WTC11 (cell line): ENCODE measurements around the gene ESYT3. TPM values are rescaled to one million over a fixed set of nuclear protein-coding genes. Genes with fewer than 3 reads are reported as not detected.

Source experiments
- ATAC-seq: fragments of 200-7000 bp; cut with Tn5 transposase; 2 replicates; pipeline ENCODE4 v1.10.0; 2021; ENCODE audit warnings: mild to moderate bottlenecking, moderate library complexity
- CTCF ChIA-PET: fragments of 300-600 bp; sonication (Branson Sonifier 250); formaldehyde crosslinking; loops from one replicate; lab custom pipeline; 2021; ENCODE audit warnings: antibody characterized with exemption; lab: Charles Lee
- POLR2A ChIA-PET: fragments of 350-600 bp; sonication (Branson Sonifier 250); formaldehyde crosslinking; loops from one replicate; lab custom pipeline; 2021; ENCODE audit warnings: antibody characterized with exemption; lab: Charles Lee
- DNase-seq: peaks from one replicate; pipeline ENCODE4 v3.0.0; 2021; ENCODE audit warnings: low spot score
- H3K27ac Mint-ChIP-seq: 2 replicates; pipeline ENCODE4 v1.8.0; 2021; ENCODE audit warnings: mixed read lengths
- H3K27me3 Mint-ChIP-seq: 2 replicates; pipeline ENCODE4 v1.8.0; 2021; ENCODE audit warnings: low read depth, mild to moderate bottlenecking, moderate library complexity, mixed read lengths
- H3K36me3 Mint-ChIP-seq: 2 replicates; pipeline ENCODE4 v1.8.0; 2021; ENCODE audit warnings: mixed read lengths
- H3K4me1 Mint-ChIP-seq: 2 replicates; pipeline ENCODE4 v1.8.0; 2022; ENCODE audit warnings: mixed read lengths
- H3K4me3 Mint-ChIP-seq: 2 replicates; pipeline ENCODE4 v1.8.0; 2021; ENCODE audit warnings: mild to moderate bottlenecking, moderate library complexity, mixed read lengths
- H3K9me3 Mint-ChIP-seq: 2 replicates; pipeline ENCODE4 v1.8.0; 2021; ENCODE audit warnings: mixed read lengths
- ATF1 ChIP-seq: sonication (generic); formaldehyde crosslinking; IDR thresholded peaks from 2 replicates; pipeline ENCODE4 v1.8.1; 2023; ENCODE audit warnings: mild to moderate bottlenecking, moderate library complexity, missing genetic modification reagents
- CBFB ChIP-seq: sonication (generic); formaldehyde crosslinking; IDR thresholded peaks from 2 replicates; pipeline ENCODE4 v1.8.1; 2022; ENCODE audit warnings: mild to moderate bottlenecking, low read depth, missing genetic modification reagents
- EMX1 ChIP-seq: fragments of 250-450 bp; sonication (Bioruptor Pico); IDR thresholded peaks from 2 replicates; pipeline ENCODE4 v1.8.0; 2021; ENCODE audit warnings: mild to moderate bottlenecking
- ESRRA ChIP-seq: sonication (generic); formaldehyde crosslinking; IDR thresholded peaks from 2 replicates; pipeline ENCODE4 v1.8.1; 2022; ENCODE audit warnings: mild to moderate bottlenecking, missing genetic modification reagents, borderline replicate concordance
- GRHL2 ChIP-seq: fragments of 250-450 bp; sonication (Bioruptor Pico); IDR thresholded peaks from 2 replicates; pipeline ENCODE4 v1.8.0; 2022; ENCODE audit warnings: mild to moderate bottlenecking, moderate library complexity; ENCODE audit not compliant: insufficient replicate concordance, severe bottlenecking
- GTF2I ChIP-seq: fragments of 250-450 bp; sonication (Bioruptor Pico); conservative IDR thresholded peaks from 2 replicates; pipeline ENCODE4 v1.4.0; 2021; ENCODE audit warnings: mild to moderate bottlenecking
- HMGA2 ChIP-seq: fragments of 250-450 bp; sonication (Bioruptor Pico); IDR thresholded peaks from 2 replicates; pipeline ENCODE4 v1.4.0; 2021; ENCODE audit warnings: mild to moderate bottlenecking, moderate library complexity
- KAT7 ChIP-seq: sonication (generic); formaldehyde crosslinking; IDR thresholded peaks from 2 replicates; pipeline ENCODE4 v1.8.1; 2023; ENCODE audit warnings: missing genetic modification reagents, mild to moderate bottlenecking, borderline replicate concordance
- MYBL2 ChIP-seq: sonication (generic); formaldehyde crosslinking; IDR thresholded peaks from 2 replicates; pipeline ENCODE4 v1.8.1; 2023; ENCODE audit warnings: mild to moderate bottlenecking, moderate library complexity, missing genetic modification reagents
- ZNF219 ChIP-seq: sonication (generic); formaldehyde crosslinking; IDR thresholded peaks from 2 replicates; pipeline ENCODE4 v1.8.0; 2023; ENCODE audit warnings: missing genetic modification reagents, mild to moderate bottlenecking, borderline replicate concordance
- ZNF396 ChIP-seq: fragments of 250-450 bp; sonication (Bioruptor Pico); IDR thresholded peaks from 2 replicates; pipeline ENCODE4 v1.8.0; 2021; ENCODE audit warnings: mild to moderate bottlenecking, moderate library complexity, borderline replicate concordance
- total RNA-seq: library from RNA; stranded (reverse); gene quantifications from 3 replicates; pipeline ENCODE4 v1.2.3, GENCODE V29; 2021
- TF ChIP-seq, protein P1 (sequence below): fragments of 200-600 bp; IDR thresholded peaks from 2 replicates; pipeline ENCODE4 v1.8.0; 2022; ENCODE audit warnings: antibody characterized with exemption
- TF ChIP-seq, protein P2 (sequence below): sonication (generic); formaldehyde crosslinking; IDR thresholded peaks from 2 replicates; pipeline ENCODE4 v1.8.1; 2022; ENCODE audit warnings: low read depth, missing genetic modification reagents, borderline replicate concordance
- TF ChIP-seq, protein P3 (sequence below): sonication (generic); formaldehyde crosslinking; IDR thresholded peaks from 2 replicates; pipeline ENCODE4 v1.8.0; 2023; ENCODE audit warnings: missing genetic modification reagents
- TF ChIP-seq, protein P4 (sequence below): sonication (generic); formaldehyde crosslinking; IDR thresholded peaks from 2 replicates; pipeline ENCODE4 v1.8.1; 2023; ENCODE audit warnings: mild to moderate bottlenecking, missing genetic modification reagents, moderate library complexity
- TF ChIP-seq, protein P5 (sequence below): sonication (generic); formaldehyde crosslinking; IDR thresholded peaks from 2 replicates; pipeline ENCODE4 v1.8.0; 2022; ENCODE audit warnings: mild to moderate bottlenecking, missing genetic modification reagents
- TF ChIP-seq, protein P6 (sequence below): sonication (generic); formaldehyde crosslinking; IDR thresholded peaks from 2 replicates; pipeline ENCODE4 v1.8.1; 2022; ENCODE audit warnings: low read depth, mild to moderate bottlenecking, moderate library complexity, missing genetic modification reagents, borderline replicate concordance
- TF ChIP-seq, protein P7 (sequence below): sonication (generic); formaldehyde crosslinking; IDR thresholded peaks from 2 replicates; pipeline ENCODE4 v1.8.0; 2022; ENCODE audit warnings: missing genetic modification reagents

Gene ESYT3
- total RNA-seq, 1 experiment from 2014 or later = 6.4 TPM

DNA sequence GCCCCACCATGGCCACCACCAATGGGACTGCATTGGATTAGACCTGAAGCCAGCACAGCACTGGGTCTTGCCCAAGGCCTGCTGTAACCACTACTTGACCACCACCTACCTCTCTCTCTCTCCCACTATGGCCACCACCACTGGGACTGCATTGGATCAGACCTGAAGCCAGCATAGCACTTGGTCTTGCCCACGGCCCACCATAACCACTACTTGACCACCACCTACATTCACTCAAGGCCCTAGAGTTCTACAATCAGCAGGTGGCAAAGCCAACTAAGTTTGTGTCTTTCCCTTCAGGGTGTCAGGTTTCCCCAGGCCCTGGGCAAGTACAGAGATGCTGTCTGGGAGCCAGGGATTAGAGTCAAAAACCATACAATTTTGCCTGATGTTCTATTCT, 57.6 kb downstream of the ESYT3 start (continued):
- no peak for TF ChIP-seq ATF1

DNA sequence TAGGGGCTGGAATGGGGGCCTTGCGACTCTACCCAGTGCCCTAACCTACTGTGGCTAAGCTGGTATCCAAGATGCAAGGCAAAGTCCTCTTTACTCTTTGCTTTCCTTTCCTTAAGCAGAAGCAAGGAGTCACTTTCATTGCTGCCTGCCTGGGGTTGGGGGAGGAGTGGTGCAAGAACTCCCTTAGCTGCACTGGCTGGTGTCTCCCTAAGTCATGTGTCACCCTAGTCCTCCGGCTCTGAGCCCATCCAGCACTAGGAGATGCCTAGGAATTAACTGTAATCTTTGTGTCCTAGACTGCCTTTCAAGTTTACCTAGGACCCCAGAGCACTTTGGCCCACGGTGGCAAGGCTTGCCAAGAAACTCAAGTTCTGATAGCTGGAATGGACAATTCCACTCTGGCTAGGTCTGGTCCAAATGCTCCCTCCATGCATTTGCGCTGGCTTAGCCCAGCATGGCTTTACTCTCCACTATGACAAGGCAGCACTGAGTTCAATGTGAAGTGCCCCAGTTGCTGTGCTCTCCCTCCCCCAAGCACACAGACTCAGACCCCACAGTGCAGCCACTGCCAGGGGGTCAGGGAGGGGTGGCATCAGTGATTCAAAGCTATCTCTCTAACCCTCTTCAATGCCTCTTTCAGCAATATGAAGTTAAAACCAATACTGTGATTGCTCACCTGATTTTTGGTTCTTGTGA, 58.7 kb downstream of the ESYT3 start:
- CTCF ChIA-PET = interaction anchor here (1.3 kb wide), 1 partner anchor 14 kb away, joined by 5 read pairs; no protein-coding TSS in a partner anchor

More for the DNA sequence above, 58.7 kb downstream of the ESYT3 start:
- Mint-ChIP-seq H3K9me3 (peaks cover 31% of the 10 kb centered on the region), H3K36me3 (peaks cover 32% of the 10 kb centered on the region), H3K27ac (no peak overlapping the region), H3K4me1 (peaks cover 14% of the 10 kb centered on the region), H3K27me3 (peaks cover 4% of the 10 kb centered on the region), H3K4me3 (no peak overlapping the region)
- ATAC-seq (no peak), DNase-seq (no peak)
- POLR2A ChIA-PET = no interaction called here
- TF ChIP-seq, protein P1, sequence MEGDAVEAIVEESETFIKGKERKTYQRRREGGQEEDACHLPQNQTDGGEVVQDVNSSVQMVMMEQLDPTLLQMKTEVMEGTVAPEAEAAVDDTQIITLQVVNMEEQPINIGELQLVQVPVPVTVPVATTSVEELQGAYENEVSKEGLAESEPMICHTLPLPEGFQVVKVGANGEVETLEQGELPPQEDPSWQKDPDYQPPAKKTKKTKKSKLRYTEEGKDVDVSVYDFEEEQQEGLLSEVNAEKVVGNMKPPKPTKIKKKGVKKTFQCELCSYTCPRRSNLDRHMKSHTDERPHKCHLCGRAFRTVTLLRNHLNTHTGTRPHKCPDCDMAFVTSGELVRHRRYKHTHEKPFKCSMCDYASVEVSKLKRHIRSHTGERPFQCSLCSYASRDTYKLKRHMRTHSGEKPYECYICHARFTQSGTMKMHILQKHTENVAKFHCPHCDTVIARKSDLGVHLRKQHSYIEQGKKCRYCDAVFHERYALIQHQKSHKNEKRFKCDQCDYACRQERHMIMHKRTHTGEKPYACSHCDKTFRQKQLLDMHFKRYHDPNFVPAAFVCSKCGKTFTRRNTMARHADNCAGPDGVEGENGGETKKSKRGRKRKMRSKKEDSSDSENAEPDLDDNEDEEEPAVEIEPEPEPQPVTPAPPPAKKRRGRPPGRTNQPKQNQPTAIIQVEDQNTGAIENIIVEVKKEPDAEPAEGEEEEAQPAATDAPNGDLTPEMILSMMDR = no peak
- TF ChIP-seq, protein P2, sequence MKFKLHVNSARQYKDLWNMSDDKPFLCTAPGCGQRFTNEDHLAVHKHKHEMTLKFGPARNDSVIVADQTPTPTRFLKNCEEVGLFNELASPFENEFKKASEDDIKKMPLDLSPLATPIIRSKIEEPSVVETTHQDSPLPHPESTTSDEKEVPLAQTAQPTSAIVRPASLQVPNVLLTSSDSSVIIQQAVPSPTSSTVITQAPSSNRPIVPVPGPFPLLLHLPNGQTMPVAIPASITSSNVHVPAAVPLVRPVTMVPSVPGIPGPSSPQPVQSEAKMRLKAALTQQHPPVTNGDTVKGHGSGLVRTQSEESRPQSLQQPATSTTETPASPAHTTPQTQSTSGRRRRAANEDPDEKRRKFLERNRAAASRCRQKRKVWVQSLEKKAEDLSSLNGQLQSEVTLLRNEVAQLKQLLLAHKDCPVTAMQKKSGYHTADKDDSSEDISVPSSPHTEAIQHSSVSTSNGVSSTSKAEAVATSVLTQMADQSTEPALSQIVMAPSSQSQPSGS (CRISPR knock-in tag) = no peak
- no peak for TF ChIP-seq CBFB (CRISPR knock-in tag)
- TF ChIP-seq ZNF219 (CRISPR knock-in tag) = no peak
- no peak for TF ChIP-seq EMX1 (CRISPR knock-in tag)
- TF ChIP-seq, protein P3, sequence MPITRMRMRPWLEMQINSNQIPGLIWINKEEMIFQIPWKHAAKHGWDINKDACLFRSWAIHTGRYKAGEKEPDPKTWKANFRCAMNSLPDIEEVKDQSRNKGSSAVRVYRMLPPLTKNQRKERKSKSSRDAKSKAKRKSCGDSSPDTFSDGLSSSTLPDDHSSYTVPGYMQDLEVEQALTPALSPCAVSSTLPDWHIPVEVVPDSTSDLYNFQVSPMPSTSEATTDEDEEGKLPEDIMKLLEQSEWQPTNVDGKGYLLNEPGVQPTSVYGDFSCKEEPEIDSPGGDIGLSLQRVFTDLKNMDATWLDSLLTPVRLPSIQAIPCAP = no peak
- no peak for TF ChIP-seq ESRRA (CRISPR knock-in tag)
- no peak for TF ChIP-seq ZNF396 (CRISPR knock-in tag)
- TF ChIP-seq HMGA2 = no peak
- TF ChIP-seq, protein P4, sequence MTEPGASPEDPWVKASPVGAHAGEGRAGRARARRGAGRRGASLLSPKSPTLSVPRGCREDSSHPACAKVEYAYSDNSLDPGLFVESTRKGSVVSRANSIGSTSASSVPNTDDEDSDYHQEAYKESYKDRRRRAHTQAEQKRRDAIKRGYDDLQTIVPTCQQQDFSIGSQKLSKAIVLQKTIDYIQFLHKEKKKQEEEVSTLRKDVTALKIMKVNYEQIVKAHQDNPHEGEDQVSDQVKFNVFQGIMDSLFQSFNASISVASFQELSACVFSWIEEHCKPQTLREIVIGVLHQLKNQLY (CRISPR knock-in tag) = no peak
- no peak for TF ChIP-seq MYBL2 (CRISPR knock-in tag)
- TF ChIP-seq, protein P5, sequence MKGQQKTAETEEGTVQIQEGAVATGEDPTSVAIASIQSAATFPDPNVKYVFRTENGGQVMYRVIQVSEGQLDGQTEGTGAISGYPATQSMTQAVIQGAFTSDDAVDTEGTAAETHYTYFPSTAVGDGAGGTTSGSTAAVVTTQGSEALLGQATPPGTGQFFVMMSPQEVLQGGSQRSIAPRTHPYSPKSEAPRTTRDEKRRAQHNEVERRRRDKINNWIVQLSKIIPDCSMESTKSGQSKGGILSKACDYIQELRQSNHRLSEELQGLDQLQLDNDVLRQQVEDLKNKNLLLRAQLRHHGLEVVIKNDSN (CRISPR knock-in tag) = no peak
- no peak for TF ChIP-seq KAT7 (CRISPR knock-in tag)
- TF ChIP-seq, protein P6, sequence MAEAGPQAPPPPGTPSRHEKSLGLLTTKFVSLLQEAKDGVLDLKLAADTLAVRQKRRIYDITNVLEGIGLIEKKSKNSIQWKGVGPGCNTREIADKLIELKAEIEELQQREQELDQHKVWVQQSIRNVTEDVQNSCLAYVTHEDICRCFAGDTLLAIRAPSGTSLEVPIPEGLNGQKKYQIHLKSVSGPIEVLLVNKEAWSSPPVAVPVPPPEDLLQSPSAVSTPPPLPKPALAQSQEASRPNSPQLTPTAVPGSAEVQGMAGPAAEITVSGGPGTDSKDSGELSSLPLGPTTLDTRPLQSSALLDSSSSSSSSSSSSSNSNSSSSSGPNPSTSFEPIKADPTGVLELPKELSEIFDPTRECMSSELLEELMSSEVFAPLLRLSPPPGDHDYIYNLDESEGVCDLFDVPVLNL (CRISPR knock-in tag) = no peak
- TF ChIP-seq, protein P7, sequence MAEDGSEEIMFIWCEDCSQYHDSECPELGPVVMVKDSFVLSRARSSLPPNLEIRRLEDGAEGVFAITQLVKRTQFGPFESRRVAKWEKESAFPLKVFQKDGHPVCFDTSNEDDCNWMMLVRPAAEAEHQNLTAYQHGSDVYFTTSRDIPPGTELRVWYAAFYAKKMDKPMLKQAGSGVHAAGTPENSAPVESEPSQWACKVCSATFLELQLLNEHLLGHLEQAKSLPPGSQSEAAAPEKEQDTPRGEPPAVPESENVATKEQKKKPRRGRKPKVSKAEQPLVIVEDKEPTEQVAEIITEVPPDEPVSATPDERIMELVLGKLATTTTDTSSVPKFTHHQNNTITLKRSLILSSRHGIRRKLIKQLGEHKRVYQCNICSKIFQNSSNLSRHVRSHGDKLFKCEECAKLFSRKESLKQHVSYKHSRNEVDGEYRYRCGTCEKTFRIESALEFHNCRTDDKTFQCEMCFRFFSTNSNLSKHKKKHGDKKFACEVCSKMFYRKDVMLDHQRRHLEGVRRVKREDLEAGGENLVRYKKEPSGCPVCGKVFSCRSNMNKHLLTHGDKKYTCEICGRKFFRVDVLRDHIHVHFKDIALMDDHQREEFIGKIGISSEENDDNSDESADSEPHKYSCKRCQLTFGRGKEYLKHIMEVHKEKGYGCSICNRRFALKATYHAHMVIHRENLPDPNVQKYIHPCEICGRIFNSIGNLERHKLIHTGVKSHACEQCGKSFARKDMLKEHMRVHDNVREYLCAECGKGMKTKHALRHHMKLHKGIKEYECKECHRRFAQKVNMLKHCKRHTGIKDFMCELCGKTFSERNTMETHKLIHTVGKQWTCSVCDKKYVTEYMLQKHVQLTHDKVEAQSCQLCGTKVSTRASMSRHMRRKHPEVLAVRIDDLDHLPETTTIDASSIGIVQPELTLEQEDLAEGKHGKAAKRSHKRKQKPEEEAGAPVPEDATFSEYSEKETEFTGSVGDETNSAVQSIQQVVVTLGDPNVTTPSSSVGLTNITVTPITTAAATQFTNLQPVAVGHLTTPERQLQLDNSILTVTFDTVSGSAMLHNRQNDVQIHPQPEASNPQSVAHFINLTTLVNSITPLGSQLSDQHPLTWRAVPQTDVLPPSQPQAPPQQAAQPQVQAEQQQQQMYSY (CRISPR knock-in tag) = no peak
- TF ChIP-seq GRHL2 = no peak
- TF ChIP-seq GTF2I (CRISPR knock-in tag) = no peak
